Gastrocnemius medialis (tissue), 4 donors: ENCODE measurements around the gene DMBX1. TPM values are rescaled to one million over a fixed set of nuclear protein-coding genes. Genes with fewer than 3 reads are reported as not detected.
A peak's percentile ranks its signal among the peaks of the same experiment; 100 is the strongest.

Source experiments
- ATAC-seq, 2 donors: fragments of 150-250 bp; one replicate each; pipeline ENCODE4 v1.9.1; 2016
- DNase-seq, 2 donors: peaks; one replicate each; pipeline ENCODE4 v3.0.0-alpha.2; 2019
- H3K27ac ChIP-seq, 4 donors: fragments of 200-600 bp; sonication (generic); 1 replicate in 1 of 4; 2 replicates in 3 of 4; pipeline ENCODE4 v1.5.1; 2016 to 2018; ENCODE audit warnings: mild to moderate bottlenecking in 2 of 4, moderate library complexity in 1 of 4
- H3K27me3 ChIP-seq, 3 donors: fragments of 200-600 bp; sonication (generic) in 2 of 3; 1 replicate in 1 of 3; 2 replicates in 2 of 3; pipeline versions ENCODE4 v1.5.1 to v1.6.0; 2016 to 2019; ENCODE audit warnings: mild to moderate bottlenecking in 1 of 3, moderate library complexity in 1 of 3
- H3K36me3 ChIP-seq, 2 donors: fragments of 200-600 bp; sonication (generic) in 1 of 2; one replicate each; pipeline ENCODE4 v1.5.1; 2017 to 2018
- H3K4me1 ChIP-seq, 2 donors: fragments of 200-600 bp; sonication (generic) in 1 of 2; one replicate each; pipeline ENCODE4 v1.5.1; 2016 to 2017; ENCODE audit warnings: mild to moderate bottlenecking in 2 of 2
- H3K4me3 ChIP-seq, 4 donors: fragments of 200-600 bp; sonication (generic) in 3 of 4; 1 replicate in 1 of 4; 2 replicates in 3 of 4; pipeline ENCODE4 v1.5.1; 2016 to 2019; ENCODE audit warnings: mild to moderate bottlenecking in 2 of 4
- H3K9me3 ChIP-seq, 3 donors: fragments of 200-600 bp; sonication (generic) in 2 of 3; 1 replicate in 1 of 3; 2 replicates in 2 of 3; pipeline ENCODE4 v1.5.1; 2016 to 2019
- CTCF ChIP-seq, 5 experiments: fragments of 450-650 bp in 3 of 5; fragments of 200-600 bp in 2 of 5; sonication (generic) in 2 of 5; IDR thresholded peaks in 4 of 5; conservative IDR thresholded peaks in 1 of 5; 1 replicate in 4 of 5; 2 replicates in 1 of 5; pipeline ENCODE4 v1.5.1; 2016 to 2019; ENCODE audit warnings: antibody characterized with exemption in 5 of 5, mild to moderate bottlenecking in 3 of 5, moderate library complexity in 3 of 5
- POLR2A ChIP-seq, 2 donors: fragments of 450-650 bp; IDR thresholded peaks; one replicate each; pipeline ENCODE4 v1.6.1; 2017; ENCODE audit warnings: antibody characterized with exemption in 2 of 2, mild to moderate bottlenecking in 2 of 2, moderate library complexity in 2 of 2
- in situ Hi-C, 4 donors: fragments of 200-750 bp; cut with MboI; loops; one replicate each; pipeline versions ENCODE4 v1.15.0 to v1.8.0; 2017; ENCODE audit warnings: low sequenced_read_pairs in 4 of 4
- intact Hi-C: fragments of 100-400 bp; cut with DNase I; formaldehyde crosslinking; loops from one replicate; pipeline ENCODE4 v1.15.1; 2023; ENCODE audit warnings: low total_unique reads
- total RNA-seq, 4 donors: library from RNA; depleted of rRNA; stranded (reverse); fragments of >200 nt; gene quantifications; one replicate each; pipeline versions ENCODE4 v1.1.0 to v1.2.3, GENCODE V29; 2016

DMBX1 gene
- total RNA-seq, 4 donors from 2014 or later = not detected

- no peaks in the 10 kb centered on the region for H3K9me3 ChIP-seq
- no peak for ATAC-seq
- no peaks in the 10 kb centered on the region for H3K27me3 ChIP-seq
- TF ChIP-seq CTCF (IDR thresholded peaks at IDR 0.05 in 4 of 5, conservative IDR thresholded peaks at IDR 0.05 in 1 of 5) = no peak
- TF ChIP-seq POLR2A (IDR thresholded peaks at IDR 0.05) = no peak
- H3K4me1 ChIP-seq = peaks cover 3 to 4% of the 10 kb centered on the region in 2 donors
- in situ Hi-C loops (no loop called here), intact Hi-C loops (no loop called here)
- no peak for DNase-seq
- H3K27ac ChIP-seq = no peak overlapping the region
- no peaks in the 10 kb centered on the region for H3K36me3 ChIP-seq
- H3K4me3 ChIP-seq = no peak overlapping the region
These were observed 25.6 kb upstream of the DMBX1 start for GRCh38 chr1:46464013-46464548.

DNA sequence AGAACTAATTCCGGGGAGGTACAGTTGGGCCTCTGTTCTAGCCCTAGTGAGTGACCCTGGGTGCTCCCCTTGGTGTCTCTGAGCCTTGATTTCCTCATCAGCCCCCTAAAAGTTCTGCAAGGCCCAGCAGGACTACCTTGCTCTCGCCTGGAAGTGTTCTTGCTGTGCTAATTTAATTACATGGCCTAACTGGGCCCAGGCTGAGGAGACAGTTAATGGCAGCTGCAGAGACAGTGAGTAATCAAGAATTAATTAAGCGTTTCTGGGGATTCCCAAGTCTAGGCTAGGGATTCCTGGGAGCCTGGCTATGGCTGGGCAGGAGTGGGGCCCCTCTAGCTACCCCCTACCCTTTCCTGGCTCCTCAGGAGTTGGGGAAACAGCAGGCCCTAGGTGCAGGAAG, 24.7 kb upstream of the DMBX1 start:
- ATAC-seq = no peak
- DNase-seq = no peak
- TF ChIP-seq CTCF (IDR thresholded peaks at IDR 0.05 in 4 of 5, conservative IDR thresholded peaks at IDR 0.05 in 1 of 5) (no peak), POLR2A (IDR thresholded peaks at IDR 0.05) (no peak)
- intact Hi-C loops = no loop called here
- Histone ChIP-seq H3K36me3 (no peaks in the 10 kb centered on the region), H3K9me3 (no peaks in the 10 kb centered on the region), H3K4me3 (no peak overlapping the region), H3K27me3 (no peaks in the 10 kb centered on the region), H3K27ac (no peak overlapping the region), H3K4me1 (peaks cover 3 to 4% of the 10 kb centered on the region in 2 donors)
- in situ Hi-C loops = no loop called here

DNA sequence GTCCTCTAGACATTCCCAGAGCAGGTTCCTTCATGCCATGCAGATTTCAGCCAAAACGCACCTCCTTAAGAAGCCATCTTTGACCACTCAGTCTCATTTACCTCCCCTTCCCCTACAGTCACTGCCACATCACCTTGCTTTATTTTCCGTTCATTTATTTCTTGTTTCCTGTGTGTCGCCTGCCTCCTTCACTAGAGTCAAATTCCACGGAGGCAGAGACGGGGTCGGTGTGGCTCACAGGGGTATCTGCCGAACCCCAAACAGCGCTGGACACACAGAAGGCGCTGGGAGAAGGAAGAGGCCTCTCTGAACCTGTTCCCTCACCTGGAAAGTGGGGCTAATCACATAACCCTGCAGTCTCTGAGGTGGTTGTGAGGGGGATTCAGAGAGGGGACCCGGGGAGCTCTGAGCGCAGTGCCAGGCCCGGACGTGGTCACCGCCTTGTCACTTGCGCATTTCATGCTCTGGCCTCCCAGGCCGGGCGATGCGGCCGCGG, 23.6 kb upstream of the DMBX1 start:
- no peaks in the 10 kb centered on the region for H3K9me3 ChIP-seq
- intact Hi-C loops (no loop called here), in situ Hi-C loops (no loop called here)
- no peak overlapping the region for H3K27ac ChIP-seq
- H3K4me1 ChIP-seq = peaks cover 3 to 4% of the 10 kb centered on the region in 2 donors
- peak overlapping the region; percentile 61 to 72 (median 68) for H3K4me3 ChIP-seq
- no peak for TF ChIP-seq POLR2A (IDR thresholded peaks at IDR 0.05)
- no peak for TF ChIP-seq CTCF (IDR thresholded peaks at IDR 0.05 in 4 of 5, conservative IDR thresholded peaks at IDR 0.05 in 1 of 5)
- DNase-seq (no peak), ATAC-seq (peak in 1 of 2 donors; percentile 11)
- no peaks in the 10 kb centered on the region for H3K36me3 ChIP-seq
- H3K27me3 ChIP-seq = no peaks in the 10 kb centered on the region

- in situ Hi-C loops = no loop called here
- no peaks in the 10 kb centered on the region for H3K27me3 ChIP-seq
- no peaks in the 10 kb centered on the region for H3K36me3 ChIP-seq
- TF ChIP-seq POLR2A (IDR thresholded peaks at IDR 0.05) (no peak), CTCF (IDR thresholded peaks at IDR 0.05 in 4 of 5, conservative IDR thresholded peaks at IDR 0.05 in 1 of 5) (no peak)
- no peaks in the 10 kb centered on the region for H3K9me3 ChIP-seq
- ATAC-seq (peak; percentile 36 to 51), DNase-seq (no peak)
- H3K4me1 ChIP-seq = peaks cover 3 to 4% of the 10 kb centered on the region in 2 donors
- H3K4me3 ChIP-seq = peak overlapping the region; percentile 61 to 72 (median 68)
- H3K27ac ChIP-seq = no peak overlapping the region
- intact Hi-C loops = no loop called here
These were observed 23.0 kb upstream of the DMBX1 start for GRCh38 chr1:46466477-46467182.
